A172 (cell line): ENCODE data around the gene TMEM209. TPM values are rescaled to one million over a fixed set of nuclear protein-coding genes. Genes with fewer than 3 reads are reported as not detected.
"Not testable (repeated sequence)": the region's sequence is repeated elsewhere in the genome, so short reads cannot be mapped to it uniquely, and the experiment has no call there.

ENCODE experiments used
- DNase-seq: peaks from one replicate; pipeline ENCODE4 v3.0.0-alpha.2; 2015; ENCODE audit warnings: low spot score
- total RNA-seq: library from RNA; depleted of rRNA; stranded (reverse); fragments of >200 nt; shearing (Covaris generic); gene quantifications from 2 replicates; pipeline ENCODE4 v1.2.3, GENCODE V29; 2014; rRNA removed

TMEM209 gene
- total RNA-seq, 1 experiment from 2014 or later: 12.7 TPM

DNA sequence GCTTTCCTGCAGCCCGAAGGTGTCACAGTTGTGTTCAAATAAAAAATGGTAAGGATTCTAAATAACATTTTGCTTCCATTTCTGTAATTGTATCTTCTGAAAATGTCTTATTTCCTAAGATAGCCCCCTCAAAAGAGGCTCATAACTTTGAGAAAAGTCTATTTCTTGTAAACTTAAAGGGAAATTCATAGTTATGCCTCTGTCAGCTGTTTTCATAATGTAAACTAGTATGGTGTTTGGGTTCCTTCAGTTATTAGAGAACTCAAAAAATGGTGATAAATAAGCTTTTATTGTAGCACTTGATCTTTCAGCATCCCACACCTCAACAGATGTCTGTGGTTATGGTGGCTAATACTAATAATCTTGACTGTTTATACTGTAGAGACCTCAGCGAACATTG lies 77.8 kb downstream of the TMEM209 start:
- no peak for DNase-seq

DNA sequence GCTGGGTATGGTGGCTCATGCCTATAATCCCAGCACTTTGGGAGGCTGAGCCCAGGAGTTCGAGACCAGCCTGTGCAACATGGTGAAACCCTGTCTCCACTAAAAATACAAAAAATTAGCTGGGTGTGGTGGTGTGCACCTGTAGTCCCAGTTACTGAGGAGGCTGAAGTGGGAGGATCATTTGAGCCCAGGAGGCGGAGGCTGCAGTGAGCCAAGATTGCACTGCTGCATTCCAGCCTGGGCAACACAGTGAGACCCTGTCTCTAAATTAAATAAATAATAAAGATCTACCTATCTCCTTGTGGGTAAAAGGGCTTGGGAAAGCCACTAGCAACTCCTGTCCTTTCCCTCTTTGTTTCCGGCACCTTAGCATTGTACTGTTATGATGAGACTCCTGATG lies 78.4 kb downstream of the TMEM209 start:
- not testable (repeated sequence) for DNase-seq

DNA sequence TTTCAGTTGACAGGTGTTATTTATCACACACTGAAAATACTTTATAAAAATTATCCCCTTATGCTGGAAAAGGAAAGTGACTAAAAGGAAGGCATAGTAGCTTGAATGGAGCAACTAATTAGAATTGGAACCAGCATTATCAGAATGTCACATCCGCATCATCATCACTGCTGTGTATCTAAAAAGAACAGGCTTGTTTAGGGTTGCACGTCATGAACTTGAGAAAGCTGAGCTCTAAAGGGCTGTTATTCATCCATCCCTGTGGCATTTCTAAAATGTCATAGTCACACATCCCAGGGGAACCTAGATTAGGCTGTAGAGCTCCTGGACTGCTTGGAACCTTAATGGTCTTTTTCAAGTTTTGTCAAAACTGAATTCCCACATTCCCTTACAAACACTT lies 80.5 kb downstream of the TMEM209 start:
- no peak for DNase-seq

DNA sequence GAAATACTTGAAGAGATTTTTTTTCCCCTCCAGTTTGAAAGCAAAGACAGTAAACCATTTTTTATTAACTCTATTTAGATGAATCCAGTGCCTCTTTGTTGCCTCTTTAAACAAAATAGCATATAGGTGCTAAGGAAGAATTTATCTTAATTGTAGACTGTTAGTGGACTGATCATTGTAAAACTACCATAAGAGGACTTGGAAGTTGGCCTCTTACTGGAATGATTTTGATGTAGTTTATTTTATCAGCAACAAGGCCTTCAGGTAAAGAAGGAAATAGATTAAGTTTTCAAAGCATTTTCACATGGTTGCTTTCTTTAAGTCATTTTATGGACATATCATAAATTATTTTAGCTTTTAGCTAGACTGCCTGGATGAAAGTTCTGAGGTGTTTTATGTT lies 81.7 kb downstream of the TMEM209 start:
- no peak for DNase-seq

DNA sequence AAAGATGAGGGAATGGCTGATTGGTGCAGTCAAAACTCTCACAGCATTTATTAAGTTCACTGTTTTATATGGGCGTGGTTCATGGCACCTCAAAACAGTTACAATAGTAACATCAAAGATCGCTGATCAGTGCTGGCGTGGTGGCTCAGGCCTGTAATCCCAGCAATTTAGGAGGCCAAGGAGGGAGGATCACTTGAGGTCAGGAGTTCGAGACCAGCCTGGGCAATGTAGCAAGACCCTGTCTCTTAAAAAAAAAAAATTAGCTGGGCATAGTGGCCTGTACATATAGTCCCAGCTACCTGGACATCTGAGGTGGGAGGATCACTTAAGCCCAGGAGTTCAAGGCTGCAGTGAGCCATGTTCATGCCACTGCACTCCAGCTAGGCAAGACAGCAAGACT lies 86.4 kb downstream of the TMEM209 start:
- no peak for DNase-seq

DNA sequence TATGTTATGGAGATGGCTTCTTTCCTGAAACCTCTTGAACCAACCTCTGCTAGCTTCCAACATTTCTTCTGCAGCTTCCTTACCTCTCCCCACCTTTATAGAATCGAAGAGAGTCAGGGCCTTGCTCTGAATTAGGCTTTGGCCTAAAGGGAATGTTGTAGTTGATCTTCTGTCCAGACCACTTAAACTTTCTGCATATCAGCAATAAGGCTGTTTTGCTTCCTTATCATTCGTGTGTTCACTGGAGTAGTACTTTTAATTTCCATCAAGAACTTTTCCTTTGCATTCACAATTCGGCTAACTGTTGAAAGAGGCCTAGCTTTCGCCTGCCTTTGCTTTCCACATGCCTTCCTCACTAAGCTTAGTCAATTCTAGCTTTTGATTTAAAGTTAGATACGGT lies 86.9 kb downstream of the TMEM209 start:
- DNase-seq: no peak

DNA sequence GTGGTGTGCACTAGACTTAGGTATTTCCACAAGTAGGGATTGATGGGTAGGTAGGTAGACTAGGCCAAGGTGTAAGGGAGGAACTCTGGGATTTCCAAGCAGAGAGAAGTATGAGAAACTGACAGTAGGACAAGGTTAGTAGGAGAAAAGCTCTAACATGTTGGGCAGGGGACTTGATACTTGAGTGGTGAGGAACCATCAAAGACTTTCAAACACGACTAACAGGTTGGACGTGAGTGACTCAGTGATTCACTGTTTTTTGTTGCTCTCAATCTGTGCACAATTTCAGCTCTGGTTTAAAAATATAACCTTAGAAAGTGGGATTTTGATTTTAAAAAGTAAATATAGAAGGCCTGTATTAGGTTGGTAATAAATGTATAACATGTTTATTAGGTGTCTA lies 90.4 kb downstream of the TMEM209 start:
- DNase-seq: no peak

Other genes starting within 250 kb of the TMEM209 start
- 32.5 and 49.3 TPM in 2 replicates for gene ZC3HC1, start 154.0 kb downstream of the TMEM209 start, total RNA-seq
- gene KLHDC10, start 134.9 kb downstream of the TMEM209 start, total RNA-seq: 21.2 and 23.0 TPM in 2 replicates
- gene SSMEM1, start 2.5 kb upstream of the TMEM209 start, total RNA-seq: not detected in 2 replicates
- not detected in 2 replicates for gene CPA2, start 61.5 kb upstream of the TMEM209 start, total RNA-seq
- 387 and 495 TPM in 2 replicates for gene CPA4, start 87.8 kb upstream of the TMEM209 start, total RNA-seq
- gene CPA5, start 139.4 kb upstream of the TMEM209 start, total RNA-seq: 0.28 and 1.0 TPM in 2 replicates
- 0.34 and 2.6 TPM in 2 replicates for gene CPA1, start 175.1 kb upstream of the TMEM209 start, total RNA-seq
- 15.9 and 21.3 TPM in 2 replicates for gene CEP41, start 235.6 kb upstream of the TMEM209 start, total RNA-seq